Choroid plexus epithelial cell (primary cell): ENCODE measurements around the gene HES4.

Experiments
- DNase-seq: peaks from one replicate; pipeline ENCODE4 v3.0.0-alpha.2; 2010; ENCODE audit warnings: low read depth
- H3K4me3 ChIP-seq: 2 replicates; pipeline ENCODE4 v1.5.1; 2011; ENCODE audit warnings: low read depth, mild to moderate bottlenecking, control low read depth, low read length, moderate library complexity
- CTCF ChIP-seq: conservative IDR thresholded peaks from 2 replicates; pipeline ENCODE4 v1.5.1; 2011; ENCODE audit warnings: low read depth, mild to moderate bottlenecking, control low read depth, inconsistent platforms, low read length, moderate library complexity

HES4 gene

DNA sequence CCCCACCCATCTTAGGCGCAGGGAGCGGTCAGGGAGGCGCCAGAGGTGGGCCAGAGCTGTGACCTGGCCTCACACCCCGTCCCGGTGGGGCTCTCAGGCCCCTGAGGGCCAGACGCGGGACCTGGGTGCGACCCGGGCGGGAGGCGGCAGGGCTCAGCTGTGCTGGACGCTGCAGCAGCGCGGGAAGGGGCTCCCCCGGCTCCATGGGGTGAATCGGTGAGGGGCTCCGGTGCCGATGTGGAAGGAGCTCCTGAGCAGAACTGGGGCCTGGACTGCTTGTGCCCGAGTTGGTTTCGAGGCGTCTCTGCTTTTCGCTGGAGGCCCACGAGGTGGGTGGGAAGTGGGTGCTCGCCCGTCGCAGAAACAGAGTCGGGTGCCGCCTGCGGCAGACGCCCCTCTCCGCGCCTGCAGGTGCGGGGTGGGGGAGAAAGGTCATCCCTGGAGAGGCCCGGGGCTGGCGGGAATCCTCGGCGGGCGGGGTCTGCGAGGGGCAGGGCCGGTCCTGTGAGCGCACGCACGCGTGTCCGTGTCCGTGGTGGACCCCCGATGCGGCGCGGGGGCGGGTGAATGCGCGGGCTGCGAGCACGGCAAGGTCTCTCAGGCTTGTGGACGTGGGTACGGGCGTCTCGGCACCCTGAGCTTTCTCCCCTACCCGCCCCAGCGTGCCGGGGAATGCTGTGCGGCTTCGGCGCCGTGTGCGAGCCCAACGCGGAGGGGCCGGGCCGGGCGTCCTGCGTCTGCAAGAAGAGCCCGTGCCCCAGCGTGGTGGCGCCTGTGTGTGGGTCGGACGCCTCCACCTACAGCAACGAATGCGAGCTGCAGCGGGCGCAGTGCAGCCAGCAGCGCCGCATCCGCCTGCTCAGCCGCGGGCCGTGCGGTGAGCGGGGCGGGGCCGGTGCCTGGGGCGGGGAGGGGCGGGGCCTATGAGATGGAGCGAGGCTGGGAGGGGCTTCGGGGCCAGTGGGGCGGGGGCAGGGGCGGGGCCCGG, 40.4 kb upstream of the HES4 start:
- H3K4me3 ChIP-seq: peak overlapping the region; percentile 55
- TF ChIP-seq CTCF: peak; percentile 19
- peak; percentile 84 for DNase-seq

DNA sequence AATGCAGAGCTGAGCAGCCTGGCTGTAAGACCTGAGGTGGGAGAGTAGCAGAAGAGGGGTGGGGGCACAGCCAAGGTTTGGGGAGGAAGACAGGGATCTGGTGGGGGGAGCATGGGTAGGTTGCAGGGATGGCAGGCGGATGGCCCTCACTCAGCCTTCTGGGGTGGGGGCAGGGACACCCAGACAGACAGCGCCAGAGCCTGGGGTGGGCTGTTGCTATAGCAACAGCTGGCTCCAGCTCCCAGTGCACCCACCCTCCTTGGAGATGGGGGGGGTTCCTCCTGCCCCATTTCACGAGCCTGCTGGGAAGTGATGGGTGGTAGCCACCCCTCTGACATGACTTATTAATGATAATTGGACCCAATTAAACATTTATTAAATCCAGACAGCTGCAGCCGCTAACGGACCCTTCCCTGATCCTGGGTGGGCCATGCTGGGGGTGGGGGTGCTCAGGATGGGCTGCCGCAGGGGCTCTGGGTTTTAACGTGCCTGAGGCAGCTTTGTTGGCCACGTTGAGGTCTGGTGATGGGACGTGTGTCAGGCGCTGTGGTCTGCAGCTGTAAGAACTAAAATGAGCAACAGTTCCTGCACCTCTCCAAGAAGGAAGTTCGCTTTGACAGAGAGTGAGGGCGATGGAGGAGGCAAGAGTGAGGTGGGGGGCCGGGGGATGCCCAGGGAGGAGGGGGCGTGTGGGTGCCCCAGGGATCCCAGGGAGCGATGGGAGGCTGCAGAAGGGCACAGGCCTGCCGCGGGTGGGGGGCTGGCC, 39.4 kb upstream of the HES4 start:
- TF ChIP-seq CTCF: no peak
- no peak overlapping the region for H3K4me3 ChIP-seq
- no peak for DNase-seq

DNA sequence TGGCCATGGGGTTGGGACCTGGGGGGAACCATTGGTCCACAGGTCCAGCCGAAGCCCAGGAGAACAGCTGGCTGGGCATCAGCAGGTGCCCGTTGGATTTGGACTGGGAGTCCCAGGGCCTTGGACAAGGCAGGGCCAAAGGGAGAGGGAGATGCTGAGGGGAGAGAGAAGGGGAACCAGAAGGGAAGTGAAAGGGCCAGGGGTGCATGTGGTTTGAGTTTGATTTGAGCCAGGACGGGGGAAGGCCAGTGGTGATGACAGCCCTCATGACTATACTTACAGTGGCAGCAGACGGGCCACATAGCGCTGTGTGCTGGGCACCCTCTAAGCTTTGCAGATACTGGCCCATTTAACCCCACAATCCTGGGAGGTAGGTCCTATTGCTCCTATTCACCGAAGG, 38.8 kb upstream of the HES4 start:
- TF ChIP-seq CTCF: no peak
- DNase-seq: no peak
- H3K4me3 ChIP-seq: no peak overlapping the region

- no peak for DNase-seq
- no peak for TF ChIP-seq CTCF
- no peak overlapping the region for H3K4me3 ChIP-seq
These were observed 37.8 kb upstream of the HES4 start for GRCh38 chr1:1037366-1038327.

GRCh38 chr1:1035291-1035943, 35.5 kb upstream of the HES4 start:
- H3K4me3 ChIP-seq: no peak overlapping the region
- DNase-seq: no peak
- peak; percentile 18 for TF ChIP-seq CTCF

- DNase-seq: no peak
- H3K4me3 ChIP-seq: no peak overlapping the region
- no peak for TF ChIP-seq CTCF
These were observed 34.5 kb upstream of the HES4 start for GRCh38 chr1:1034439-1034781.
